ENCODE measurements around the gene NUDT3.

DNA sequence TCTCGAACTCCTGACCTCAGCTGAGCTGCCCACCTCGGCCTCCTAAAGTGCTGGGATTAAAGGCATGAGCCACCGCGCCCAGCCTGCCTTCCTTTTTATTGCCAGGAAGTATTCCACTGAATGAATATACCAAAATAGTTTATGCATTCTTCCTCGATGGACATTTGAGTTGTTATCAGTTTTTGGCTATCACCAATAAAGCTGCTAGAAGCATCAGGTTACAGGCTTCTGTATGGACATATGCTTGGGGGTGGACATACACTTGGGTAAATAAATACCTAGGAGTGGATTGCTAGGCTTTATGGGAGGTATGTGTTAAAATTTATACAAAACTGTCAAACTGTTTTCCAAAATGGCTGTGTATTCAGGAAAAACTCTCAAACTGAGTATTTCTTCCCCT is 43.4 kb upstream of the NUDT3 start:
- no peak for TF ChIP-seq EZH2 (optimal IDR thresholded peaks at IDR 0.05; ENCODE audit: low read depth, low read length)
- TF ChIP-seq, protein P1, sequence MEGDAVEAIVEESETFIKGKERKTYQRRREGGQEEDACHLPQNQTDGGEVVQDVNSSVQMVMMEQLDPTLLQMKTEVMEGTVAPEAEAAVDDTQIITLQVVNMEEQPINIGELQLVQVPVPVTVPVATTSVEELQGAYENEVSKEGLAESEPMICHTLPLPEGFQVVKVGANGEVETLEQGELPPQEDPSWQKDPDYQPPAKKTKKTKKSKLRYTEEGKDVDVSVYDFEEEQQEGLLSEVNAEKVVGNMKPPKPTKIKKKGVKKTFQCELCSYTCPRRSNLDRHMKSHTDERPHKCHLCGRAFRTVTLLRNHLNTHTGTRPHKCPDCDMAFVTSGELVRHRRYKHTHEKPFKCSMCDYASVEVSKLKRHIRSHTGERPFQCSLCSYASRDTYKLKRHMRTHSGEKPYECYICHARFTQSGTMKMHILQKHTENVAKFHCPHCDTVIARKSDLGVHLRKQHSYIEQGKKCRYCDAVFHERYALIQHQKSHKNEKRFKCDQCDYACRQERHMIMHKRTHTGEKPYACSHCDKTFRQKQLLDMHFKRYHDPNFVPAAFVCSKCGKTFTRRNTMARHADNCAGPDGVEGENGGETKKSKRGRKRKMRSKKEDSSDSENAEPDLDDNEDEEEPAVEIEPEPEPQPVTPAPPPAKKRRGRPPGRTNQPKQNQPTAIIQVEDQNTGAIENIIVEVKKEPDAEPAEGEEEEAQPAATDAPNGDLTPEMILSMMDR (IDR thresholded peaks at IDR 0.05; ENCODE audit: low read length), result no peak
